B cell (primary cell): ENCODE results near the gene ELP2. TPM values are rescaled to one million over a fixed set of nuclear protein-coding genes. Genes with fewer than 3 reads are reported as not detected.

Experiments
- ATAC-seq: fragments of 200-7000 bp; cut with Tn5 transposase; one replicate; pipeline ENCODE4 v1.10.0; 2021; ENCODE audit warnings: low read depth, mild to moderate bottlenecking, moderate number of reproducible peaks, moderate library complexity
- CTCF ChIA-PET: fragments of 350-600 bp; sonication (Branson Sonifier 250); formaldehyde crosslinking; loops from one replicate; lab custom pipeline; 2021; ENCODE audit warnings: antibody characterized with exemption, inconsistent platforms; lab: Charles Lee
- POLR2A ChIA-PET: fragments of 350-600 bp; sonication (Branson Sonifier 250); formaldehyde crosslinking; loops from one replicate; lab custom pipeline; 2021; ENCODE audit warnings: antibody characterized with exemption; lab: Charles Lee
- DNase-seq: peaks from one replicate; pipeline ENCODE4 v3.0.0; 2013
- H2AFZ ChIP-seq: 2 replicates; pipeline ENCODE4 v1.6.1; 2012; ENCODE audit warnings: mild to moderate bottlenecking, low read depth, low read length; ENCODE audit not compliant: insufficient read depth, poor library complexity, severe bottlenecking
- H3K27ac ChIP-seq, 2 donors: 1 replicate in 1 of 2; 2 replicates in 1 of 2; pipeline ENCODE4 v1.5.1; 2012 to 2013; ENCODE audit warnings: low read length in 2 of 2, mild to moderate bottlenecking in 2 of 2, moderate library complexity in 1 of 2
- H3K27me3 ChIP-seq, 4 experiments: fragments of 200-600 bp in 1 of 4; sonication (generic) in 1 of 4; replicated peaks in 1 of 4; 1 replicate in 2 of 4; 2 replicates in 2 of 4; pipeline versions ENCODE4 v1.6.1 to v1.7.0; 2013 to 2016; ENCODE audit warnings: low read length in 3 of 4, mild to moderate bottlenecking in 2 of 4, mixed read lengths in 1 of 4, moderate library complexity in 1 of 4; ENCODE audit not compliant: insufficient read depth in 4 of 4, control insufficient read depth in 3 of 4; ENCODE audit errors: control extremely low read depth in 1 of 4
- H3K36me3 ChIP-seq, 2 experiments: replicated peaks in 1 of 2; 1 replicate in 1 of 2; 2 replicates in 1 of 2; pipeline versions ENCODE4 v1.6.1 to v1.7.1; 2013; ENCODE audit warnings: low read length in 1 of 2; ENCODE audit not compliant: insufficient read depth in 2 of 2, control insufficient read depth in 1 of 2; ENCODE audit errors: control extremely low read depth in 1 of 2, extremely low read depth in 1 of 2
- H3K4me1 ChIP-seq, 2 donors: fragments of 200-600 bp in 1 of 2; sonication (generic) in 1 of 2; 1 replicate in 1 of 2; 2 replicates in 1 of 2; pipeline versions ENCODE4 v1.5.1 to v1.6.1; 2013 to 2017; ENCODE audit warnings: low read length in 2 of 2; ENCODE audit not compliant: control insufficient read depth in 2 of 2, insufficient read depth in 2 of 2
- H3K4me2 ChIP-seq: replicated peaks from 2 replicates; pipeline ENCODE3; 2012; ENCODE audit warnings: mild to moderate bottlenecking, low read depth, low read length; ENCODE audit not compliant: poor library complexity, severe bottlenecking
- H3K4me3 ChIP-seq, 5 experiments: fragments of 200-600 bp in 1 of 5; sonication (generic) in 1 of 5; 1 replicate in 3 of 5; 2 replicates in 2 of 5; pipeline versions ENCODE4 v1.5.1 to v1.7.0; 2011 to 2016; ENCODE audit warnings: low read length in 4 of 5, mild to moderate bottlenecking in 4 of 5, low read depth in 2 of 5, control low read depth in 1 of 5, moderate library complexity in 1 of 5; ENCODE audit not compliant: insufficient read depth in 1 of 5; ENCODE audit errors: control extremely low read depth in 1 of 5, extremely low read depth in 1 of 5
- H3K79me2 ChIP-seq: fragments of 200-600 bp; sonication (generic); one replicate; pipeline ENCODE4 v1.6.0; 2016; ENCODE audit warnings: low read length; ENCODE audit not compliant: control insufficient read depth, insufficient read depth
- H3K9ac ChIP-seq: fragments of 200-600 bp; sonication (generic); 2 replicates; pipeline ENCODE4 v1.6.1; 2017; ENCODE audit warnings: mild to moderate bottlenecking, low read length, moderate library complexity
- H3K9me3 ChIP-seq, 3 donors: one replicate each; pipeline versions ENCODE4 v1.6.1 to v1.7.1; 2013; ENCODE audit warnings: low read length in 2 of 3; ENCODE audit not compliant: control insufficient read depth in 2 of 3, insufficient read depth in 1 of 3; ENCODE audit errors: control extremely low read depth in 1 of 3
- H4K20me1 ChIP-seq: 2 replicates; pipeline ENCODE4 v1.6.0; 2012; ENCODE audit warnings: mild to moderate bottlenecking, low read length; ENCODE audit not compliant: insufficient read depth, control insufficient read depth, poor library complexity, severe bottlenecking
- H3K27ac Mint-ChIP-seq: one replicate; pipeline ENCODE4 v1.8.0; 2021; ENCODE audit warnings: mixed read lengths
- H3K27me3 Mint-ChIP-seq: one replicate; pipeline ENCODE4 v1.8.0; 2021; ENCODE audit warnings: mixed read lengths
- H3K4me1 Mint-ChIP-seq: one replicate; pipeline ENCODE4 v1.8.0; 2021; ENCODE audit warnings: mixed read lengths
- H3K4me3 Mint-ChIP-seq: one replicate; pipeline ENCODE4 v1.8.0; 2021; ENCODE audit warnings: mixed read lengths
- H3K9me3 Mint-ChIP-seq: one replicate; pipeline ENCODE4 v1.8.0; 2022; ENCODE audit warnings: mixed read lengths; ENCODE audit not compliant: insufficient read depth
- EZH2 ChIP-seq: IDR thresholded peaks from 2 replicates; pipeline ENCODE4 v1.6.1; 2012; ENCODE audit warnings: borderline replicate concordance, low read depth, mild to moderate bottlenecking, moderate library complexity, low read length; ENCODE audit not compliant: insufficient read depth, poor library complexity, severe bottlenecking
- WGBS: methylation state at CpG from one replicate; pipeline ENCODE4 v1.1.5; 2013; ENCODE audit warnings: missing lambda C conversion rate; ENCODE audit not compliant: insufficient coverage; 5-methylcytosine and 5-hydroxymethylcytosine counted together
- intact Hi-C: fragments of 100-400 bp; cut with micrococcal nuclease; formaldehyde crosslinking; loops from one replicate; pipeline ENCODE4 v1.10.0; 2022
- polyA plus RNA-seq: library from polyadenylated mRNA; depleted of rRNA; stranded (reverse); fragments of >200 nt; gene quantifications from 2 replicates; pipeline ENCODE4 v1.2.3, GENCODE V29; 2012
- total RNA-seq, 2 donors: library from RNA; stranded (reverse); fragments of 120-200 nt in 1 of 2; gene quantifications; 1 replicate in 1 of 2; 2 replicates in 1 of 2; pipeline versions ENCODE4 v1.2.3 to v1.2.4, GENCODE V29; 2013 to 2022
- TF ChIP-seq, protein P1 (sequence below): fragments of 200-600 bp; IDR thresholded peaks from one replicate; pipeline ENCODE4 v1.8.0; 2022; ENCODE audit warnings: antibody characterized with exemption, mild to moderate bottlenecking

Gene ELP2
- total and polyA plus RNA-seq, 2 donors (not counting 1 experiment from before 2014, with no cell fraction given), result 45.7 to 137 TPM

GRCh38 chr18:36214811-36215210 is 85.1 kb downstream of the ELP2 start:
- H3K27me3 Mint-ChIP-seq, result peaks cover 13% of the 10 kb centered on the region
- no peaks in the 10 kb centered on the region for H4K20me1 ChIP-seq
- POLR2A ChIA-PET, result no interaction called here
- WGBS, result 88% methylated on average over 8 of the region's 8 CpGs
- H3K4me1 Mint-ChIP-seq, result no peaks in the 10 kb centered on the region
- no peaks in the 10 kb centered on the region for H3K36me3 ChIP-seq
- no peaks in the 10 kb centered on the region for H3K9me3 ChIP-seq
- no peak overlapping the region for H3K4me3 ChIP-seq
- no peaks in the 10 kb centered on the region for H3K9me3 Mint-ChIP-seq
- no peaks in the 10 kb centered on the region for H3K27me3 ChIP-seq
- H3K9ac ChIP-seq, result no peak overlapping the region
- intact Hi-C loops, result no loop called here
- no peak overlapping the region for H3K4me3 Mint-ChIP-seq
- no peak overlapping the region for H3K27ac Mint-ChIP-seq
- no peaks in the 10 kb centered on the region for H3K4me1 ChIP-seq
- TF ChIP-seq, protein P1, sequence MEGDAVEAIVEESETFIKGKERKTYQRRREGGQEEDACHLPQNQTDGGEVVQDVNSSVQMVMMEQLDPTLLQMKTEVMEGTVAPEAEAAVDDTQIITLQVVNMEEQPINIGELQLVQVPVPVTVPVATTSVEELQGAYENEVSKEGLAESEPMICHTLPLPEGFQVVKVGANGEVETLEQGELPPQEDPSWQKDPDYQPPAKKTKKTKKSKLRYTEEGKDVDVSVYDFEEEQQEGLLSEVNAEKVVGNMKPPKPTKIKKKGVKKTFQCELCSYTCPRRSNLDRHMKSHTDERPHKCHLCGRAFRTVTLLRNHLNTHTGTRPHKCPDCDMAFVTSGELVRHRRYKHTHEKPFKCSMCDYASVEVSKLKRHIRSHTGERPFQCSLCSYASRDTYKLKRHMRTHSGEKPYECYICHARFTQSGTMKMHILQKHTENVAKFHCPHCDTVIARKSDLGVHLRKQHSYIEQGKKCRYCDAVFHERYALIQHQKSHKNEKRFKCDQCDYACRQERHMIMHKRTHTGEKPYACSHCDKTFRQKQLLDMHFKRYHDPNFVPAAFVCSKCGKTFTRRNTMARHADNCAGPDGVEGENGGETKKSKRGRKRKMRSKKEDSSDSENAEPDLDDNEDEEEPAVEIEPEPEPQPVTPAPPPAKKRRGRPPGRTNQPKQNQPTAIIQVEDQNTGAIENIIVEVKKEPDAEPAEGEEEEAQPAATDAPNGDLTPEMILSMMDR, result no peak
- TF ChIP-seq EZH2, result no peak
- H3K4me2 ChIP-seq, result no peak overlapping the region
- no peak overlapping the region for H2AFZ ChIP-seq
- CTCF ChIA-PET, result no interaction called here
- no peaks in the 10 kb centered on the region for H3K79me2 ChIP-seq
- ATAC-seq, result no peak
- no peak overlapping the region for H3K27ac ChIP-seq
- no peak for DNase-seq

DNA sequence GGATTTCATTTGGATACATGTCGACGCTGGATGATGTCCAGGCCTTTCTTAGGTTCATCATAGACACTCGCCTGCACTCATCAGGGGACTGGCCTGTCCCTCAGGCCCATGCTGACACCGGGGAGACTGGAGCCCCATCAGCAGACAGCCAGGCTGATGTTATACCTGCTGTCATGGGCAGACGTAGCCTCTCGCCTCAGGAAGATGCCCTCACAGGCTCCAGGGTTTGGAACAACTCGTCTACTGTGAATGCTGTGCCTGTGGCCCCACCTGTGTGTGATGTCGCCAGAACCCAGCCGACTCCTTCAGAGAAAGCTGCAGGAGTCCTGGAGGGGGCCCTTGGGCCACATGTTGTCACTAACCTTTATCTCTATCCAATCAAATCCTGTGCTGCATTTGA is 85.9 kb downstream of the ELP2 start:
- Histone ChIP-seq H4K20me1 (no peaks in the 10 kb centered on the region), H3K9me3 (peaks cover 0 to 2% (median 0%) of the 10 kb centered on the region in 3 donors), H3K4me3 (no peak overlapping the region), H3K36me3 (no peaks in the 10 kb centered on the region), H3K27ac (no peak overlapping the region), H3K4me2 (no peak overlapping the region), H2AFZ (no peak overlapping the region), H3K4me1 (no peaks in the 10 kb centered on the region), H3K9ac (no peak overlapping the region), H3K27me3 (no peaks in the 10 kb centered on the region), H3K79me2 (no peaks in the 10 kb centered on the region)
- Mint-ChIP-seq H3K27me3 (peaks cover 14% of the 10 kb centered on the region), H3K4me1 (no peaks in the 10 kb centered on the region), H3K9me3 (no peaks in the 10 kb centered on the region), H3K4me3 (no peak overlapping the region), H3K27ac (no peak overlapping the region)
- TF ChIP-seq, protein P1, result no peak
- no peak for TF ChIP-seq EZH2
- ChIA-PET CTCF (interaction anchor here (1.0 kb wide), 1 partner anchor 69 kb away, joined by 3 read pairs; no protein-coding TSS in a partner anchor), POLR2A (no interaction called here)
- WGBS, result 93% methylated on average over 8 of the region's 9 CpGs
- no peak for ATAC-seq
- no peak for DNase-seq
- intact Hi-C loops, result no loop called here
